GM12892 (cell line): ENCODE measurements around the gene CLEC2A.

Experiments
- POLR2A ChIP-seq: IDR thresholded peaks from 2 replicates; pipeline ENCODE4 v1.6.1; 2011; ENCODE audit warnings: low read depth, low read length, control low read depth
- POLR2AphosphoS5 ChIP-seq: IDR thresholded peaks from 2 replicates; pipeline ENCODE4 v1.6.1; 2011; ENCODE audit warnings: low read depth, low read length, control low read depth

DNA sequence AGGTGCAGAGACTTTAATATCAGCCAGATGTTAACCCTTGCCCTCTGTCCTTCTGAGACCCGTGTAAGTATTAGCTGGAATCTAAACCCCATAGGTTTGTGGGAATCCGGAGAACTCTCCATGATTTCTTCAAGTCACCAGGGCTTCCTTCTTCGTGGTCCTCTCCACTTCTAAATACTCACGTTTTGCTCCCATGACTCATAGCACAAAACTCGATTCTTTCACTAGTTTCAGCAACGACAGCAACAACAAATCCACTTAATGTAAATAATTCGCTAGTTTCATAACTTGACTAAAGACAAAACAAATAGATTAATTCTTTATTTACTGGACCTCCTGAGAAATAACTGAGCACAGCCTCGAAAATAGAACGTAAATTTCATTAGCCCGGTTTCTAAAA, 4.4 kb upstream of the CLEC2A start:
- TF ChIP-seq POLR2A (no peak), POLR2AphosphoS5 (no peak)
